Heart left ventricle (tissue), 13 donors: ENCODE measurements around the gene PTBP3.

Source experiments
- CTCF ChIP-seq, 12 donors: fragments of 200-600 bp; sonication (generic) in 4 of 12; IDR thresholded peaks; one replicate each; pipeline versions ENCODE4 v1.5.0 to v1.8.0; 2018 to 2022; ENCODE audit warnings: antibody characterized with exemption in 12 of 12, mild to moderate bottlenecking in 5 of 12
- POLR2A ChIP-seq, 2 donors: fragments of 450-650 bp; IDR thresholded peaks; one replicate each; pipeline ENCODE4 v1.6.1; 2017; ENCODE audit warnings: antibody characterized with exemption in 2 of 2, mild to moderate bottlenecking in 2 of 2, moderate library complexity in 2 of 2
- donor health status: ischemic (EF 13 %, LVEDD 7.1; RV severe dilation, severe dysfunction).
- donor health status: DM: no; HTN: yes; CAD: no.
- donor health status: DM: no; HTN: no; CAD: no.
- donor health status: ischemic (EF 25% LVEDD 6.9; RV normal size, moderate dysfunction).
- donor health status: ischemic (EF 25% LVEDD 5.7; RV mildly dilated, moderate dysfunction).
- donor health status: ischemic (EF 35%, LVEDD 5.7; RV mildly dilated, moderate dysfunction).
- donor health status: nonischemic (EF 11% LVEDD 7.7; RV severe dilation, severe dysfunction).
- donor health status: DM: yes; HTN: yes; CAD: no.
- donor health status: PGD.
- donor health status: ischemic (EF 29% LVEDD 5.4; RV normal size, mild dysfunction).
- donor health status: nonischemic (EF 23%, LVEDD 6.1; RV moderate dilation, normal function).

- TF ChIP-seq CTCF (IDR thresholded peaks at IDR 0.05) = no peak
- TF ChIP-seq POLR2A (IDR thresholded peaks at IDR 0.05) = no peak
Measured at GRCh38 chr9:112198646-112199045, 134.8 kb downstream of the PTBP3 start.
